M059J (cell line): Measurements from ENCODE around the gene TNS3. TPM values are rescaled to one million over a fixed set of nuclear protein-coding genes. Genes with fewer than 3 reads are reported as not detected.
A peak's percentile ranks its signal among the peaks of the same experiment; 100 is the strongest.
"Not testable (repeated sequence)": the region's sequence is repeated elsewhere in the genome, so short reads cannot be mapped to it uniquely, and the experiment has no call there.

Source experiments
- DNase-seq: peaks from one replicate; pipeline ENCODE4 v3.0.0-alpha.2; 2012; ENCODE audit warnings: low read depth
- total RNA-seq: library from RNA; depleted of rRNA; stranded (reverse); fragments of >200 nt; shearing (Covaris generic); gene quantifications from 2 replicates; pipeline ENCODE4 v1.2.3, GENCODE V29; 2014

TNS3 gene
- total RNA-seq, 1 experiment from 2014 or later = 115 TPM

- DNase-seq = no peak
Measured at GRCh38 chr7:47542051-47542450, 39.9 kb downstream of the TNS3 start.

GRCh38 chr7:47541485-47541884 is 40.4 kb downstream of the TNS3 start:
- not testable (repeated sequence) for DNase-seq

- DNase-seq = no peak
Measured at GRCh38 chr7:47540387-47541350, 41.2 kb downstream of the TNS3 start.

- DNase-seq = no peak
Measured at GRCh38 chr7:47540053-47540386, 41.9 kb downstream of the TNS3 start.

GRCh38 chr7:47539398-47540052 is 42.4 kb downstream of the TNS3 start:
- DNase-seq = peak; percentile 96

- DNase-seq = no peak
Measured at GRCh38 chr7:47538846-47539311, 43.0 kb downstream of the TNS3 start.

GRCh38 chr7:47537716-47538675 is 43.9 kb downstream of the TNS3 start:
- DNase-seq = no peak

GRCh38 chr7:47536661-47537611 is 45.0 kb downstream of the TNS3 start:
- DNase-seq = peak; percentile 65

- DNase-seq = peak; percentile 58
Measured at GRCh38 chr7:47535704-47536628, 45.9 kb downstream of the TNS3 start.

GRCh38 chr7:47535035-47535703 is 46.7 kb downstream of the TNS3 start:
- DNase-seq = peak; percentile 41

GRCh38 chr7:47534322-47535034 is 47.4 kb downstream of the TNS3 start:
- peak; percentile 85 for DNase-seq

- DNase-seq = no peak
Measured at GRCh38 chr7:47531584-47532492, 50.1 kb downstream of the TNS3 start.

GRCh38 chr7:47529826-47530555 is 51.9 kb downstream of the TNS3 start:
- DNase-seq = no peak

GRCh38 chr7:47529405-47529804 is 52.5 kb downstream of the TNS3 start:
- no peak for DNase-seq

GRCh38 chr7:47528471-47528870 is 53.4 kb downstream of the TNS3 start:
- DNase-seq = no peak

- no peak for DNase-seq
Measured at GRCh38 chr7:47526466-47526865, 55.4 kb downstream of the TNS3 start.
